Colonic mucosa (tissue), 4 donors: ENCODE measurements around the gene POLD1. TPM values are rescaled to one million over a fixed set of nuclear protein-coding genes. Genes with fewer than 3 reads are reported as not detected.
A peak's percentile ranks its signal among the peaks of the same experiment; 100 is the strongest.

Experiments used
- DNase-seq: peaks from one replicate; pipeline ENCODE4 v3.0.0-alpha.2; 2020
- H3K27ac ChIP-seq: fragments of 200-600 bp; one replicate; pipeline ENCODE4 v1.8.0; 2021
- H3K27me3 ChIP-seq: fragments of 200-600 bp; one replicate; pipeline ENCODE4 v1.8.0; 2021
- H3K36me3 ChIP-seq: fragments of 200-600 bp; one replicate; pipeline ENCODE4 v1.8.0; 2021
- H3K4me1 ChIP-seq: fragments of 200-600 bp; one replicate; pipeline ENCODE4 v1.8.0; 2021; ENCODE audit warnings: mild to moderate bottlenecking
- H3K4me3 ChIP-seq: fragments of 200-600 bp; one replicate; pipeline ENCODE4 v1.8.0; 2021
- H3K9ac ChIP-seq, 2 donors: one replicate each; pipeline ENCODE4 v1.7.0; 2013; ENCODE audit warnings: control low read depth in 2 of 2, low read depth in 2 of 2, low read length in 2 of 2
- H3K9me3 ChIP-seq: fragments of 200-600 bp; one replicate; pipeline ENCODE4 v1.8.0; 2021
- intact Hi-C: fragments of 100-400 bp; cut with DNase I; formaldehyde crosslinking; loops from one replicate; pipeline ENCODE4 v1.14.1; 2022
- total RNA-seq, 2 donors: library from RNA; stranded (reverse); fragmentation: NEBNext Ultra II Directional in 1 of 2; extraction: Animal tissue kit (Norgen Biotek cat#: 25700) in 1 of 2; gene quantifications; one replicate each; pipeline ENCODE4 v1.2.1, GENCODE V29; 2021
- TF ChIP-seq, protein P1 (sequence below): fragments of 200-600 bp; IDR thresholded peaks from one replicate; pipeline ENCODE4 v1.8.0; 2022; ENCODE audit warnings: antibody characterized with exemption, mild to moderate bottlenecking
- donor health status: healthy.
- donor health status: DM: no; HTN: no; CAD: no.
- donor health status: DM: no; HTN: no; CAD: no.

Gene POLD1
- total RNA-seq, 2 donors from 2014 or later = 26.2 to 76.3 TPM

DNA sequence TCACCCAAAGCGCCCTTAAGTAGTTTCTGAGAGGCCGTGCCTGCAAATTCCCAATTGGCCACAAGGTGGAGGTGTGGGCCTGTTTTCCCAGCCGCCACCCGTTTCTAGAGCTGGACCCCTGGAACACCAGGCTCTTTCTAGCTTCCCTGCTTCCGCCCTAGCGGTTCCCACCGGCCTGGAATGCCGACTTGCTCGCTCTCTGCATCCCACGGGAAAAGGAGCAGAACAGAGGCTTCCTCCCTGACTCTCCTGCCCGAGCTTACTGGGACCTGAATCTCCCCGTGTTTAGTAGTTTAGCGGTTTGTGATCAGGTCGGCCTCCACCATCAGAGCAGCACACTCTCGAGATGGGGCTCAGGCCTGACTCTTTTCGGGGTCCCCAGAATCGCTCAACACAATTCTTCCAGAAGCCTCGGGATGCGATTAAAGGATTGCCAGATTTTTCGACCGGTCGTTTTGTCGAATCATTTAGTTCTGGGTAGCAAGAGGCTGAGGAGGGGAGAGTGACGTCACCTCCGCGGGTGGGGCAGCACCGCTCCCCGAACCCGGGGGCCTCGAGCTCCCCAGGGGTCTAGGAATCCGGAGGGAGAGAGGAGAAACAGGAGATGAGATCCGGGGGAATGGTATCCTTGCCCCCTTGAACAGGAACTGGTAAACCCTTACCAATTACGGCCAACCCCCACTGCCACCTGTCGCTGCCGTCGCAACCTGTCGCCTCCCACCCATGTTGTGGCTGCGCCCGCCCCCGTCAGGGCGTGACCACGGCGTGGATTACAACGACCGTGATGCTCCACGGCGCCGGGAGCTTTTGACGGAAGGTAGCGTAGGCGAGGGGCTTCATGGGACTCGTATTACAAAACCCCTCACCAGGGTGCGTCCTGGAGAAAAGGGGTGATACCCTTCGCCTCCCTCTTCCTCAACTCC lies 26.7 kb upstream of the POLD1 start:
- Histone ChIP-seq H3K4me3 (peak overlapping the region; percentile 34), H3K9ac (peak overlapping the region; percentile 51 to 52), H3K27ac (peak overlapping the region; percentile 73), H3K4me1 (no peaks in the 10 kb centered on the region), H3K27me3 (no peaks in the 10 kb centered on the region), H3K9me3 (no peaks in the 10 kb centered on the region), H3K36me3 (no peaks in the 10 kb centered on the region)
- DNase-seq = peak; percentile 79
- intact Hi-C loops = no loop called here
- TF ChIP-seq, protein P1, sequence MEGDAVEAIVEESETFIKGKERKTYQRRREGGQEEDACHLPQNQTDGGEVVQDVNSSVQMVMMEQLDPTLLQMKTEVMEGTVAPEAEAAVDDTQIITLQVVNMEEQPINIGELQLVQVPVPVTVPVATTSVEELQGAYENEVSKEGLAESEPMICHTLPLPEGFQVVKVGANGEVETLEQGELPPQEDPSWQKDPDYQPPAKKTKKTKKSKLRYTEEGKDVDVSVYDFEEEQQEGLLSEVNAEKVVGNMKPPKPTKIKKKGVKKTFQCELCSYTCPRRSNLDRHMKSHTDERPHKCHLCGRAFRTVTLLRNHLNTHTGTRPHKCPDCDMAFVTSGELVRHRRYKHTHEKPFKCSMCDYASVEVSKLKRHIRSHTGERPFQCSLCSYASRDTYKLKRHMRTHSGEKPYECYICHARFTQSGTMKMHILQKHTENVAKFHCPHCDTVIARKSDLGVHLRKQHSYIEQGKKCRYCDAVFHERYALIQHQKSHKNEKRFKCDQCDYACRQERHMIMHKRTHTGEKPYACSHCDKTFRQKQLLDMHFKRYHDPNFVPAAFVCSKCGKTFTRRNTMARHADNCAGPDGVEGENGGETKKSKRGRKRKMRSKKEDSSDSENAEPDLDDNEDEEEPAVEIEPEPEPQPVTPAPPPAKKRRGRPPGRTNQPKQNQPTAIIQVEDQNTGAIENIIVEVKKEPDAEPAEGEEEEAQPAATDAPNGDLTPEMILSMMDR = peak; percentile 86

DNA sequence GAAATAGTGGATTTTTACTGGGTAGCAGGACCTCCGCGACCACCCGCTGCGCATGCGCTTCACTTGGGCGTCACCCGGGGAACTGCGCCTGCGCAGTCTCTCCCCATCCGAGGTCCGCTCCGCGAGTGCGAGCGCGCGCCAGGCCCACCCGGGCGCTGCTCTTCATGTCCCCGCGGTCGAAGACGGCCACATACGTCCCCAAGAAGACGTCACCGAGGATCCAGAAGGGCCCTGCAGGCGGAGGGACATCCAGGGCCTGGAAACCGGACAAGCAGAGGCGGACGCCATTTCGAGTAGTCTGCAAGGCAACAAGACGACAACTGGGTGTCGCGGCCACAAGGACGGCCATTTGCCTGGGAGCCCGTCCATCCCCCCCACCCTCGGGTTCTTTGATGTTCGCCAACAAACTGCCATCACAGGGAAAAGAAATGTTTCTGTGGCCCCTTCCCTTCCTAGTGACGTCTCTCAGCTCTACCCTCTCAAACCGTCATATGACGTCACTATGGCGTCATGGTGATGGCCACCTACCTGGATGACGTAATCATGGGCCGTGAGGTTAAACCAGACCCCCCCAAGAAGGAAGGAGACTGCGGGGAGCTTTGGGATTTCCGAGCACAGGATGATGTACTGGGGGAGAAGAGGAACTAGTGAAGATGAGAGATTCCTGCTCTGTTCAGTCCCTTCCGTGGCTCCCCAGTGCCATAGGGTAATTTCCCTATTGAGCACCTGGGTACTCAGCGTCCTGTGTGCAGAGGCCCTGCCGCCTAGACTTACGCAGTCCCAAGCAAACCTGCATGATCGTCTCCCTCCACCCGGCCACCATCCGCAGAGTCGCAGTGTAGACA lies 25.4 kb upstream of the POLD1 start:
- H3K27me3 ChIP-seq = no peaks in the 10 kb centered on the region
- intact Hi-C loops = no loop called here
- no peaks in the 10 kb centered on the region for H3K36me3 ChIP-seq
- peak; percentile 61 for DNase-seq
- TF ChIP-seq, protein P1 = no peak
- peak overlapping the region in 1 of 2 donors; percentile 39 for H3K9ac ChIP-seq
- peak overlapping the region; percentile 73 for H3K27ac ChIP-seq
- H3K4me3 ChIP-seq = peak overlapping the region; percentile 34
- no peaks in the 10 kb centered on the region for H3K4me1 ChIP-seq
- no peaks in the 10 kb centered on the region for H3K9me3 ChIP-seq

DNA sequence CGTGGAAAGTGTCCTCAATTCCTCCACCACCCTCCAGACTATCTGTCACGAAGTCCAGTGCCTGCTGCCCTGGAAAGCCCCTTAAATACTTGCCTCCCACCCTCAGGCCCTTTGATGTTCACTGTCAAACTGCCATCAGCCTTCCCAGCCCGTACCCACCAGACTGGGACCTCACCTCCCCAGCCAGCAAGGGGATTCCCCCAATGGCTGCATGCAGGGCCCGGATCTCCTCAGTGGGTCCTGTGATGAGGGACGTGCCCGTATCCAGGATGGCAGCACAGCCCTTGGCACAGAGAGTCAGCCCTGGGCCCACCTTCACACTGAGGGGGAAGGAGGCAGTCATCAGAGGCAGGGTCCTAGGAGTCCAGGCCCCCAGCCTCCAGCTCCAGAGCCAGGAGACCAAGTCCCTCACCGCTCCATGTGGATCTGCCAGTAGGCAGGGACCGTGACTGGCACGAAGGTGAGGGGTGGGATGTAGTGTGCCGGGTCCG lies 24.8 kb upstream of the POLD1 start:
- TF ChIP-seq, protein P1 = no peak
- H3K27me3 ChIP-seq = no peaks in the 10 kb centered on the region
- no peak overlapping the region for H3K9ac ChIP-seq
- H3K4me3 ChIP-seq = no peak overlapping the region
- no peak overlapping the region for H3K27ac ChIP-seq
- DNase-seq = no peak
- H3K4me1 ChIP-seq = no peaks in the 10 kb centered on the region
- no peaks in the 10 kb centered on the region for H3K9me3 ChIP-seq
- H3K36me3 ChIP-seq = no peaks in the 10 kb centered on the region
- intact Hi-C loops = no loop called here

DNA sequence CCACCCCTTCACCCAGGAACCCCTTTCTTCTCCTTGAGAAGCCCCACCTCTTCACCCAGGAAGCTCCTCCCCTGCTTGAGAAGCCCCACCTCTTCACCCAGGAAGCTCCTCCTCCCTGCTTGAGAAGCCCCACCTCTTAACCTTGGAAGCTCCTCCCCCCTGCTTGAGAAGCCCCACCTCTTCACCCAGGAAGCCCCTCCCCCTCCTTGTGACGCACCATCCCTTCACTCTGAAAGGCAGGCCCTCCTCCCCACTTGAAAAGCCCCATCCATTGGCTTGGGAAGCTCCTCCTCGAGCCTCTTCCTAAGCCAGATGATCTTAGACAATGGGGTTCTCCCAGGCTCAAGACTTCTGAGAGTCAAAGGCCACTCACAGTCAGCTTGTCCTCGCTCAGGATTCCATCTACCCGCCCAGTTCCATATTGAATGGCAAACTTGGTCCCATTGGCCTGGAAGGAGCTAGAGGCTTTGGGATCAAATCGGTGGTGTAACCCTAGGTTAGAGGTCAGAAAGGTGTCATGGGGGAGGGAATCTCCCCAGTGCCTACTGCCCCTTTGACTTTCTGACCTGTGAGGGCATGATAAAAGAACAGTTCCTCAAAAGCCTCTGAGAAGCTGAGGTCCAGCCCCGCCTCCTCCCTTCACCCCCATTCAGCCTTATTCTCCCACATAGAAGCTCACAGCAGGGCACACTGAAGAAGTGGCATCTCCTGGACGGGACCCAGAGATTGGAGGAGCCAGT lies 22.7 kb upstream of the POLD1 start:
- Histone ChIP-seq H3K9ac (no peak overlapping the region), H3K36me3 (no peaks in the 10 kb centered on the region), H3K4me1 (no peaks in the 10 kb centered on the region), H3K4me3 (no peak overlapping the region), H3K9me3 (no peaks in the 10 kb centered on the region), H3K27me3 (no peaks in the 10 kb centered on the region), H3K27ac (no peak overlapping the region)
- no peak for DNase-seq
- intact Hi-C loops = no loop called here
- TF ChIP-seq, protein P1 = no peak

- Histone ChIP-seq H3K4me1 (no peaks in the 10 kb centered on the region), H3K9me3 (no peaks in the 10 kb centered on the region), H3K9ac (no peak overlapping the region), H3K4me3 (no peak overlapping the region), H3K36me3 (no peaks in the 10 kb centered on the region), H3K27me3 (no peaks in the 10 kb centered on the region), H3K27ac (no peak overlapping the region)
- no peak for DNase-seq
- intact Hi-C loops = no loop called here
- TF ChIP-seq, protein P1 = no peak
Measured at GRCh38 chr19:50362030-50362412, 22.1 kb upstream of the POLD1 start.
